ENCODE results near the gene GATM. TPM values are rescaled to one million over a fixed set of nuclear protein-coding genes. Genes with fewer than 3 reads are reported as not detected.

Gene GATM
- polyA plus RNA-seq, 3 donors: 0.89 to 1.5 (median 1.5) TPM

DNA sequence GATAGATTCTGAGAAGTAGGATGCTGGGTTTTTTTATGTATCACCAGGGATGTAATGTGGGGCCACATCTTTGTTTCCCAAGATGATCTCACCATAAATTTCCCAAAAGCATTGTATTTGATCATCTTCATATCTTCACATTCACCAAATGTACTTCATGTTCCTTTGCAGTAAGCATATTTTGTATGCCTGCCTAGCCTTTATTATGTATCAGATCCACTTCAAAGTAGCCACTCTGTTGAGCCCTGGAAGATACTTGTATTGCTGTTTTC lies 14.2 kb upstream of the GATM start:
- peak in 1 of 3 donors; percentile 82 for DNase-seq
- TF ChIP-seq, protein P1, sequence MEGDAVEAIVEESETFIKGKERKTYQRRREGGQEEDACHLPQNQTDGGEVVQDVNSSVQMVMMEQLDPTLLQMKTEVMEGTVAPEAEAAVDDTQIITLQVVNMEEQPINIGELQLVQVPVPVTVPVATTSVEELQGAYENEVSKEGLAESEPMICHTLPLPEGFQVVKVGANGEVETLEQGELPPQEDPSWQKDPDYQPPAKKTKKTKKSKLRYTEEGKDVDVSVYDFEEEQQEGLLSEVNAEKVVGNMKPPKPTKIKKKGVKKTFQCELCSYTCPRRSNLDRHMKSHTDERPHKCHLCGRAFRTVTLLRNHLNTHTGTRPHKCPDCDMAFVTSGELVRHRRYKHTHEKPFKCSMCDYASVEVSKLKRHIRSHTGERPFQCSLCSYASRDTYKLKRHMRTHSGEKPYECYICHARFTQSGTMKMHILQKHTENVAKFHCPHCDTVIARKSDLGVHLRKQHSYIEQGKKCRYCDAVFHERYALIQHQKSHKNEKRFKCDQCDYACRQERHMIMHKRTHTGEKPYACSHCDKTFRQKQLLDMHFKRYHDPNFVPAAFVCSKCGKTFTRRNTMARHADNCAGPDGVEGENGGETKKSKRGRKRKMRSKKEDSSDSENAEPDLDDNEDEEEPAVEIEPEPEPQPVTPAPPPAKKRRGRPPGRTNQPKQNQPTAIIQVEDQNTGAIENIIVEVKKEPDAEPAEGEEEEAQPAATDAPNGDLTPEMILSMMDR (IDR thresholded peaks at IDR 0.05): no peak
- H3K4me1 ChIP-seq (ENCODE audit: control insufficient read depth in 1 of 2, insufficient read depth in 2 of 2, low read length in 2 of 2): peaks cover 16 to 18% of the 10 kb centered on the region in 2 donors
- Mint-ChIP-seq H3K36me3 (no peaks in the 10 kb centered on the region), H3K4me1 (peaks cover 14% of the 10 kb centered on the region), H3K27me3 (ENCODE audit: low read depth in 3 of 3) (peaks cover 3 to 8% (median 6%) of the 10 kb centered on the region in 3 donors), H3K9me3 (no peaks in the 10 kb centered on the region), H3K4me3 (no peak overlapping the region), H3K27ac (peak overlapping the region; percentile 41 to 90 (median 83))
- intact Hi-C loops (cut with micrococcal nuclease): loop anchor here in 1 of 2 donors (10.0 kb wide), 1 partner anchor 108 kb away; no protein-coding TSS in a partner anchor
- no peaks in the 10 kb centered on the region for H3K9me3 ChIP-seq (replicated peaks in 1 of 2; ENCODE audit: control insufficient read depth in 1 of 2, insufficient read depth in 1 of 2, low read length in 2 of 2)
- peaks cover 0 to 4% of the 10 kb centered on the region in 2 donors for H3K27me3 ChIP-seq (ENCODE audit: control insufficient read depth in 2 of 2, insufficient read depth in 2 of 2, low read length in 2 of 2)
- no peak overlapping the region for H3K4me2 ChIP-seq (replicated peaks; ENCODE audit: extremely low read depth, low read length, poor library complexity, severe bottlenecking)
- H3K27ac ChIP-seq (ENCODE audit: low read depth in 1 of 2, low read length in 2 of 2): peak overlapping the region in 1 of 2 donors; percentile 84
- no peaks in the 10 kb centered on the region for H3K79me2 ChIP-seq (ENCODE audit: insufficient read depth, low read length)
- H3K36me3 ChIP-seq (replicated peaks in 1 of 2; ENCODE audit: control insufficient read depth in 1 of 2, insufficient read depth in 2 of 2, low read length in 2 of 2): no peaks in the 10 kb centered on the region
- H3K4me3 ChIP-seq (replicated peaks in 1 of 3; ENCODE audit: low read depth in 2 of 3, low read length in 3 of 3): no peak overlapping the region
- H2AFZ ChIP-seq (ENCODE audit: insufficient read depth, low read depth, low read length, poor library complexity, severe bottlenecking): no peak overlapping the region
- no peak overlapping the region for H3K9ac ChIP-seq (ENCODE audit: insufficient read depth, low read length, poor library complexity, severe bottlenecking)
- H4K20me1 ChIP-seq (ENCODE audit: insufficient read depth, low read length): no peaks in the 10 kb centered on the region

DNA sequence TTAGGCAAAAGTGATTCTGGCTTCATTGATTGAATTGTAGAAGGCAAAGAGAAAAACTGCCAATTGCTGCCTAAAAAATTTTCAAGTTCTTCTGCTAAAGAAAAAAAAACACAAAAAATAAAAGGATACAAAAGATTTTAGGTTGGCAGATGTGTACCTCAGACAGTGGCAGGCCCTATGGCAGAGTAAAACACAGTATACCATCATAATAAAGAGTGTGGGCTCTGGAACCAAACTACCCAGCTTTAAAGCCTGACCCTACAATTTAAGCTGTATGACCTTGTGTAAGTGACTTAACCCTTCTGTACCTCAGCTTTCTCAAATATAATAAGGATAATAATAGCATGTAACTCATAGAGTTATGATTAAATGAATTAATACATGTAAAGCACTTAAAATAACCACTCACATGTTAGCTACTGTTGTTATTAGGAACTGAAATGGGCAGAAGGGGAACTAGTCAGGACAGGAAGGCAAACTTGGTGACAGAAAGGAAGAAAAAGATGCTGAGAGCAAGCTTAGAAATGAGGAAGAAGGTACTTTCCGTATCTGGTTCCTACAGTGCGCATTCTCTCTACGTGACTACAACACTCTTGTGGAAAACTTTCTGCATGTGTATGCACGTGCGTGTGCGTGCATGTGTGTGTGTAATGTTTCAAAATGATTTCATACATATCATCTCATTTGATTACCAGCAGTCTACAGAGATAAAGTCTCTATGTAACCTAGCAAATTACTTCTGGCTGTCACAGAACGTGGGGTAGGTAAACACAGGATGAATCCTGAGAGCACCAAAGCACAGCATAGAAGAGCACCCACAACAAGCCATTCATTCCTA lies 13.6 kb upstream of the GATM start:
- peak overlapping the region; percentile 41 to 90 (median 83) for H3K27ac Mint-ChIP-seq
- WGBS (ENCODE audit: insufficient coverage): no CpG with 5 or more reads among the region's 7 CpGs
- Histone ChIP-seq H3K9me3 (replicated peaks in 1 of 2; ENCODE audit: control insufficient read depth in 1 of 2, insufficient read depth in 1 of 2, low read length in 2 of 2) (no peaks in the 10 kb centered on the region), H3K79me2 (ENCODE audit: insufficient read depth, low read length) (no peaks in the 10 kb centered on the region), H3K27me3 (ENCODE audit: control insufficient read depth in 2 of 2, insufficient read depth in 2 of 2, low read length in 2 of 2) (peaks cover 0 to 4% of the 10 kb centered on the region in 2 donors), H3K4me1 (ENCODE audit: control insufficient read depth in 1 of 2, insufficient read depth in 2 of 2, low read length in 2 of 2) (peaks cover 16 to 18% of the 10 kb centered on the region in 2 donors), H3K36me3 (replicated peaks in 1 of 2; ENCODE audit: control insufficient read depth in 1 of 2, insufficient read depth in 2 of 2, low read length in 2 of 2) (no peaks in the 10 kb centered on the region), H3K27ac (ENCODE audit: low read depth in 1 of 2, low read length in 2 of 2) (peak overlapping the region in 1 of 2 donors; percentile 84), H3K4me3 (replicated peaks in 1 of 3; ENCODE audit: low read depth in 2 of 3, low read length in 3 of 3) (no peak overlapping the region), H3K4me2 (replicated peaks; ENCODE audit: extremely low read depth, low read length, poor library complexity, severe bottlenecking) (no peak overlapping the region), H4K20me1 (ENCODE audit: insufficient read depth, low read length) (no peaks in the 10 kb centered on the region), H3K9ac (ENCODE audit: insufficient read depth, low read length, poor library complexity, severe bottlenecking) (no peak overlapping the region), H2AFZ (ENCODE audit: insufficient read depth, low read depth, low read length, poor library complexity, severe bottlenecking) (no peak overlapping the region)
- intact Hi-C loops (cut with micrococcal nuclease): loop anchor here in 1 of 2 donors (10.0 kb wide), 1 partner anchor 107 kb away; no protein-coding TSS in a partner anchor
- H3K36me3 Mint-ChIP-seq: no peaks in the 10 kb centered on the region
- H3K4me3 Mint-ChIP-seq: peak overlapping the region in 1 of 2 donors; percentile 51
- TF ChIP-seq, protein P1 (IDR thresholded peaks at IDR 0.05): no peak
- DNase-seq: peak; percentile 86 to 97 (median 91)
- peaks cover 14% of the 10 kb centered on the region for H3K4me1 Mint-ChIP-seq
- no peaks in the 10 kb centered on the region for H3K9me3 Mint-ChIP-seq
- peaks cover 3 to 9% (median 6%) of the 10 kb centered on the region in 3 donors for H3K27me3 Mint-ChIP-seq (ENCODE audit: low read depth in 3 of 3)

Measured in CD14-positive monocyte (primary cell).